Measurements from ENCODE around the gene GSG1L.

GSG1L gene

GRCh38 chr16:27977966-27978365 lies 85.5 kb downstream of the GSG1L start:
- H3K4me3 ChIP-seq (ENCODE audit: low read depth, low read length): no peak overlapping the region
- TF ChIP-seq POLR2A (IDR thresholded peaks at IDR 0.05; ENCODE audit: extremely low read depth, insufficient read length): no peak
- TF ChIP-seq MAX (IDR thresholded peaks at IDR 0.05; ENCODE audit: low read depth, low read length): no peak
- TF ChIP-seq MYC (IDR thresholded peaks at IDR 0.05; ENCODE audit: low read depth, low read length): no peak
- TF ChIP-seq, protein P1, sequence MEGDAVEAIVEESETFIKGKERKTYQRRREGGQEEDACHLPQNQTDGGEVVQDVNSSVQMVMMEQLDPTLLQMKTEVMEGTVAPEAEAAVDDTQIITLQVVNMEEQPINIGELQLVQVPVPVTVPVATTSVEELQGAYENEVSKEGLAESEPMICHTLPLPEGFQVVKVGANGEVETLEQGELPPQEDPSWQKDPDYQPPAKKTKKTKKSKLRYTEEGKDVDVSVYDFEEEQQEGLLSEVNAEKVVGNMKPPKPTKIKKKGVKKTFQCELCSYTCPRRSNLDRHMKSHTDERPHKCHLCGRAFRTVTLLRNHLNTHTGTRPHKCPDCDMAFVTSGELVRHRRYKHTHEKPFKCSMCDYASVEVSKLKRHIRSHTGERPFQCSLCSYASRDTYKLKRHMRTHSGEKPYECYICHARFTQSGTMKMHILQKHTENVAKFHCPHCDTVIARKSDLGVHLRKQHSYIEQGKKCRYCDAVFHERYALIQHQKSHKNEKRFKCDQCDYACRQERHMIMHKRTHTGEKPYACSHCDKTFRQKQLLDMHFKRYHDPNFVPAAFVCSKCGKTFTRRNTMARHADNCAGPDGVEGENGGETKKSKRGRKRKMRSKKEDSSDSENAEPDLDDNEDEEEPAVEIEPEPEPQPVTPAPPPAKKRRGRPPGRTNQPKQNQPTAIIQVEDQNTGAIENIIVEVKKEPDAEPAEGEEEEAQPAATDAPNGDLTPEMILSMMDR (IDR thresholded peaks at IDR 0.05; ENCODE audit: low read depth, low read length): no peak
- DNase-seq (ENCODE audit: low read depth): no peak

GRCh38 chr16:27976990-27977389 lies 86.5 kb downstream of the GSG1L start:
- DNase-seq (ENCODE audit: low read depth): no peak
- TF ChIP-seq MAX (IDR thresholded peaks at IDR 0.05; ENCODE audit: low read depth, low read length): no peak
- TF ChIP-seq POLR2A (IDR thresholded peaks at IDR 0.05; ENCODE audit: extremely low read depth, insufficient read length): no peak
- TF ChIP-seq, protein P1 (IDR thresholded peaks at IDR 0.05; ENCODE audit: low read depth, low read length): no peak
- no peak for TF ChIP-seq MYC (IDR thresholded peaks at IDR 0.05; ENCODE audit: low read depth, low read length)

DNA sequence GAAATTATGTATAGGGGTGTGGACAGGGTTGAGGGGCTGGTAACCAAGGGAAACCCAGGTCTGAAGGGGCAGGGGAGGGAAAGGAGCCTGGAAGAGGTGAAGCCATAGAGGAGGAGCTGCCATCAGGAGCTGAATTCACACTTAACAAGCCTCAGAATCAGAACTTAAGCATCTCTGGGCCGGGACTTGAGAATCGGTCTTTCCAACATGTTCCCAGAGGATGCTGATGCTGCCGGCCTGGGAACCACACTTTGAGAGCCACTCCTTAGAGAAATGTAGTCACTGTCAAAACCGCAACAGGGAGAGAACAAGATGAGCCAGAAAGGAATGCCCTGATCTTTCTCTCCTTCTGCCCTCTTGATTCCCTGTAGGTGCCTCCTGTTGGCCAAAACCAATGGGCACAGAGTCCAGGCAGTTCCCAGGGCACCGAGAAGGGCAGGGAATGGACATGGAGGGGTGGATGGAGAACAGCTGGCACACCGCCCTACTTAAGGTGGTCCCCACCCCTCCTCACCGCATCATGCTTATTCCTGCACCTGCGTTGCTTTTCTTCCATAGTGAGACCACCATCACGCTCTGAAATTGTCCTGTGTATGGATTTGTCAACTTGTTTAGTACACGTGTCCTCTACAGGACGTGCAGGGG lies 88.5 kb downstream of the GSG1L start:
- TF ChIP-seq, protein P1 (IDR thresholded peaks at IDR 0.05; ENCODE audit: low read depth, low read length): no peak
- TF ChIP-seq POLR2A (IDR thresholded peaks at IDR 0.05; ENCODE audit: extremely low read depth, insufficient read length) (no peak), MAX (IDR thresholded peaks at IDR 0.05; ENCODE audit: low read depth, low read length) (no peak), MYC (IDR thresholded peaks at IDR 0.05; ENCODE audit: low read depth, low read length) (no peak)
- DNase-seq (ENCODE audit: low read depth): no peak
- no peak overlapping the region for H3K4me3 ChIP-seq (ENCODE audit: low read depth, low read length)

More at GRCh38 chr16:27976990-27977389, 86.5 kb downstream of the GSG1L start:
- no peak overlapping the region for H3K4me3 ChIP-seq (ENCODE audit: low read depth, low read length)

- peak; percentile 38 for DNase-seq (ENCODE audit: low read depth)
- TF ChIP-seq, protein P1 (IDR thresholded peaks at IDR 0.05; ENCODE audit: low read depth, low read length): peak; percentile 27
- TF ChIP-seq MYC (IDR thresholded peaks at IDR 0.05; ENCODE audit: low read depth, low read length) (no peak; the same call in 1 of the 2 replicates), MAX (IDR thresholded peaks at IDR 0.05; ENCODE audit: low read depth, low read length) (no peak)
Measured at GRCh38 chr16:27973678-27974077, 89.8 kb downstream of the GSG1L start.

DNA sequence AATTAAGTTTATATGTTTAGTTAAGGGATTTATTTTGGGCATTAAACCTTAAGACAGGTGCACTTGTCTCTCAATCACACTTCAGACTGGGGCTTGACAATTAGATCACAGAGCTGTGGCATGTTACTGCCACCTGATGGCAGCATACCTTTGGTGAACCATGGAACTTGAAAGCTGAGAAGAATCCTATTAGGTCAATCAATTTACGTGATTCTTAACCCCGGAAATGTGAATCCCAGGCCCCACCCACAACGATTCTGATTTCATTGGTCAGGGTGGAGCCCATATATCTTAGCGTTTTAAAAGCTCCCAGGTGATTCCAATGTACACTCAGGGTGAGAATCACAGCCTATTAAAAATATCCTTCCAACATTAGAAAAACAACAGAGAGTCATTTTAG lies 91.0 kb downstream of the GSG1L start:
- no peak overlapping the region for H3K4me3 ChIP-seq (ENCODE audit: low read depth, low read length)
- no peak for TF ChIP-seq POLR2A (IDR thresholded peaks at IDR 0.05; ENCODE audit: extremely low read depth, insufficient read length)
- no peak for TF ChIP-seq MAX (IDR thresholded peaks at IDR 0.05; ENCODE audit: low read depth, low read length)
- TF ChIP-seq, protein P1 (IDR thresholded peaks at IDR 0.05; ENCODE audit: low read depth, low read length): peak; percentile 79
- TF ChIP-seq MYC (IDR thresholded peaks at IDR 0.05; ENCODE audit: low read depth, low read length): no peak
- DNase-seq (ENCODE audit: low read depth): peak; percentile 59

More at GRCh38 chr16:27973678-27974077, 89.8 kb downstream of the GSG1L start:
- no peak overlapping the region for H3K4me3 ChIP-seq (ENCODE audit: low read depth, low read length)

Measured in NB4 (cell line).